ENCODE measurements around the gene HSPA2.

DNA sequence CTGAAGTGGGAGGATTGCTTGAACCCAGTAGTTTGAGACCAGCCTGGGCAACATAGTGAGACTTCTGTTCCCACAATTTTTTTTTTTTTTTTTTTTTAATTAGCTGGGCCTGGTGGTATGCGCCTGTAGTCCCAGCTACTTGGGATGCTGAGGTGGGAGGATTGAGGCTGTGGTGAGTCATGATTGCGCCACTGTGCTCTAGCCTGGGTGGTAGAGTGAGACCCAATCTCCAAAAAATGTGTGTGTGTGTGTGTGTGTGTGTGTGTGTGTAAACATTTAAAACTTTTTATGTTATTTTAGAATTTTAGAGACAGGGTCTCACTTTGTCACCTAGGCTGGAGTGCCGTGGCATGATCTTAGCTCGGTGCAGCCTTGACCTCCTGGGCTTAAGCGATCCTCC lies 16.0 kb downstream of the HSPA2 start:
- TF ChIP-seq POLR2A (IDR thresholded peaks at IDR 0.05; ENCODE audit: low read depth, low read length) (no peak), TAF1 (IDR thresholded peaks at IDR 0.05; ENCODE audit: low read depth, low read length) (no peak), SPI1 (IDR thresholded peaks at IDR 0.05; ENCODE audit: low read depth, low read length) (no peak), POLR2AphosphoS5 (IDR thresholded peaks at IDR 0.05; ENCODE audit: low read depth, low read length) (no peak), PAX5 (IDR thresholded peaks at IDR 0.05; ENCODE audit: insufficient read depth, low read length, severe bottlenecking) (no peak), POU2F2 (IDR thresholded peaks at IDR 0.05; ENCODE audit: low read depth, low read length) (no peak)
